IMR-90 (cell line): ENCODE results near the gene BPI.
"Not testable (repeated sequence)": the region's sequence is repeated elsewhere in the genome, so short reads cannot be mapped to it uniquely, and the experiment has no call there.

ENCODE experiments used
- BHLHE40 ChIP-seq: fragments of 150-350 bp; IDR thresholded peaks from 2 replicates; pipeline ENCODE4 v1.6.1; 2016; ENCODE audit warnings: mild to moderate bottlenecking, low read depth, low read length
- CEBPB ChIP-seq: IDR thresholded peaks from 2 replicates; pipeline ENCODE4 v1.6.1; 2012; ENCODE audit warnings: low read depth, low read length, improper control_type of control experiment
- FOS ChIP-seq: fragments of 150-350 bp; IDR thresholded peaks from 2 replicates; pipeline ENCODE4 v1.6.1; 2016; ENCODE audit warnings: low read depth, low read length
- MAFK ChIP-seq: IDR thresholded peaks from 2 replicates; pipeline ENCODE4 v1.6.1; 2012; ENCODE audit warnings: low read depth, low read length, improper control_type of control experiment
- MAZ ChIP-seq: IDR thresholded peaks from 2 replicates; pipeline ENCODE4 v1.6.1; 2012; ENCODE audit warnings: low read depth, mild to moderate bottlenecking, low read length, improper control_type of control experiment, moderate library complexity, borderline replicate concordance
- NFE2L2 ChIP-seq: fragments of 150-350 bp; IDR thresholded peaks from 2 replicates; pipeline ENCODE4 v1.6.1; 2016; ENCODE audit warnings: low read depth, mild to moderate bottlenecking, low read length
- POLR2A ChIP-seq: IDR thresholded peaks from 2 replicates; pipeline ENCODE4 v1.6.1; 2012; ENCODE audit warnings: mild to moderate bottlenecking, low read depth, low read length
- RAD21 ChIP-seq: IDR thresholded peaks from 2 replicates; pipeline ENCODE4 v1.6.1; 2012; ENCODE audit warnings: low read length, improper control_type of control experiment
- RFX5 ChIP-seq: IDR thresholded peaks from 2 replicates; pipeline ENCODE4 v1.8.0; 2012; ENCODE audit warnings: low read depth, mild to moderate bottlenecking, low read length, moderate library complexity
- SMC3 ChIP-seq: fragments of 150-350 bp; IDR thresholded peaks from 2 replicates; pipeline ENCODE4 v1.6.1; 2016; ENCODE audit warnings: low read depth, mild to moderate bottlenecking, antibody characterized with exemption, low read length, moderate library complexity
- TF ChIP-seq, protein P1 (sequence below): conservative IDR thresholded peaks from 2 replicates; pipeline ENCODE4 v1.5.1; 2012; ENCODE audit warnings: mild to moderate bottlenecking, low read depth, low read length, improper control_type of control experiment
- TF ChIP-seq, protein P2 (sequence below): fragments of 150-350 bp; IDR thresholded peaks from 2 replicates; pipeline ENCODE4 v1.6.1; 2017; ENCODE audit warnings: mild to moderate bottlenecking, antibody characterized with exemption, low read length, low read depth
- TF ChIP-seq, protein P3 (sequence below): fragments of 150-350 bp; IDR thresholded peaks from 2 replicates; pipeline ENCODE4 v1.6.1; 2016; ENCODE audit warnings: low read depth, mild to moderate bottlenecking, low read length, moderate library complexity, borderline replicate concordance

DNA sequence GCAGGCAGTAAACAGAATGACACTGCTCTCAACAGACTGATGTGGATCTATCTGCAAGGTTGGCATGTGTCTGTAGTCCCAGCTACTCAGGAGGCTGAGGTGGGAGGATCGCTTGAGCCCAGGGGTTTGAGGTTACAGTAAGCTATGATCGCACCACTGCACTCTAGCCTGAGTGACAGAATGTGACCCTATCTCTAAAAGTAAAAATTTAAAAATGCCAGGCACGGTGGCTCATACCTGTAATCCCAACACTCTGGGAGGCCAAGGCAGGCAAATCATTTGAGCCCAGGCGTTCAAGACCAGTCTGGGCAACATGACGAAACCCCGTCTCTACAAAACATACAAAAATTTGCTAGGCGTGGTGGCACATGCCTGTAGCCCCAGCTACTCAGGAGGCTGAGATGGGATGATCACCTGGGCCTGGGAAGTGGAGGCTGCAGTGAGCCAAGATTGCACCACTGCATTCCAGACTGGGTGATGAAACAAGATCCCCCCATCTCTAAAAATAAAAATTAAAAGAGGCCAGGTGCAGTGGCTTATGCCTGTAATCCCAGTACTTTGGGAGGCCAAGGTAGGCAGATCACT is 19.8 kb upstream of the BPI start:
- not testable (repeated sequence) for TF ChIP-seq RFX5, CEBPB, FOS, POLR2A, BHLHE40, MAFK, SMC3, MAZ, RAD21, NFE2L2
- TF ChIP-seq, protein P1, sequence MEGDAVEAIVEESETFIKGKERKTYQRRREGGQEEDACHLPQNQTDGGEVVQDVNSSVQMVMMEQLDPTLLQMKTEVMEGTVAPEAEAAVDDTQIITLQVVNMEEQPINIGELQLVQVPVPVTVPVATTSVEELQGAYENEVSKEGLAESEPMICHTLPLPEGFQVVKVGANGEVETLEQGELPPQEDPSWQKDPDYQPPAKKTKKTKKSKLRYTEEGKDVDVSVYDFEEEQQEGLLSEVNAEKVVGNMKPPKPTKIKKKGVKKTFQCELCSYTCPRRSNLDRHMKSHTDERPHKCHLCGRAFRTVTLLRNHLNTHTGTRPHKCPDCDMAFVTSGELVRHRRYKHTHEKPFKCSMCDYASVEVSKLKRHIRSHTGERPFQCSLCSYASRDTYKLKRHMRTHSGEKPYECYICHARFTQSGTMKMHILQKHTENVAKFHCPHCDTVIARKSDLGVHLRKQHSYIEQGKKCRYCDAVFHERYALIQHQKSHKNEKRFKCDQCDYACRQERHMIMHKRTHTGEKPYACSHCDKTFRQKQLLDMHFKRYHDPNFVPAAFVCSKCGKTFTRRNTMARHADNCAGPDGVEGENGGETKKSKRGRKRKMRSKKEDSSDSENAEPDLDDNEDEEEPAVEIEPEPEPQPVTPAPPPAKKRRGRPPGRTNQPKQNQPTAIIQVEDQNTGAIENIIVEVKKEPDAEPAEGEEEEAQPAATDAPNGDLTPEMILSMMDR: not testable (repeated sequence)
- TF ChIP-seq, protein P2, sequence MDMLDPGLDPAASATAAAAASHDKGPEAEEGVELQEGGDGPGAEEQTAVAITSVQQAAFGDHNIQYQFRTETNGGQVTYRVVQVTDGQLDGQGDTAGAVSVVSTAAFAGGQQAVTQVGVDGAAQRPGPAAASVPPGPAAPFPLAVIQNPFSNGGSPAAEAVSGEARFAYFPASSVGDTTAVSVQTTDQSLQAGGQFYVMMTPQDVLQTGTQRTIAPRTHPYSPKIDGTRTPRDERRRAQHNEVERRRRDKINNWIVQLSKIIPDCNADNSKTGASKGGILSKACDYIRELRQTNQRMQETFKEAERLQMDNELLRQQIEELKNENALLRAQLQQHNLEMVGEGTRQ: not testable (repeated sequence)
- TF ChIP-seq, protein P3, sequence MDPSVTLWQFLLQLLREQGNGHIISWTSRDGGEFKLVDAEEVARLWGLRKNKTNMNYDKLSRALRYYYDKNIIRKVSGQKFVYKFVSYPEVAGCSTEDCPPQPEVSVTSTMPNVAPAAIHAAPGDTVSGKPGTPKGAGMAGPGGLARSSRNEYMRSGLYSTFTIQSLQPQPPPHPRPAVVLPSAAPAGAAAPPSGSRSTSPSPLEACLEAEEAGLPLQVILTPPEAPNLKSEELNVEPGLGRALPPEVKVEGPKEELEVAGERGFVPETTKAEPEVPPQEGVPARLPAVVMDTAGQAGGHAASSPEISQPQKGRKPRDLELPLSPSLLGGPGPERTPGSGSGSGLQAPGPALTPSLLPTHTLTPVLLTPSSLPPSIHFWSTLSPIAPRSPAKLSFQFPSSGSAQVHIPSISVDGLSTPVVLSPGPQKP: not testable (repeated sequence)
